Raji (cell line): ENCODE measurements around the gene PTPRM.

ENCODE experiments used
- POLR2A ChIP-seq: IDR thresholded peaks from 2 replicates; pipeline ENCODE4 v1.6.1; 2011; ENCODE audit warnings: low read depth, low read length, control low read depth; ENCODE audit not compliant: insufficient read depth

PTPRM gene

DNA sequence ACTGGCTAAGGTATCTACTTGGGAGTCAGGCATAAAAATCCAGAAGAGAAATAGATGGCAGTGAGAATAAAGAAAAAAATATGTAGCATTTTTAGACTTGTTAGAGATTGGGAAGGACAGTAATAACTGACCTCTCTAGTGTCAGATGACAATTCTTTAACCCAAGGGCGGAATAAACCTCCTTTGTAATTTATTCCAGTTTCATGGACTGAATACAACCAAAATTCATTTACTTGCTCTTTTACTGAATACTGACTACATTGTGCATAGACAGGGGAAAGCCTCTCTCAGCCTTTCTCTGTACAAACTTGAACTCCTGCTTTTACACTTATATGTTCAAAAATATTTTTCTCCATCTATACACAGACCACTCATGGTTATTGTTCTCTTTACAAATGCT lies 566.8 kb downstream of the PTPRM start:
- no peak for TF ChIP-seq POLR2A

DNA sequence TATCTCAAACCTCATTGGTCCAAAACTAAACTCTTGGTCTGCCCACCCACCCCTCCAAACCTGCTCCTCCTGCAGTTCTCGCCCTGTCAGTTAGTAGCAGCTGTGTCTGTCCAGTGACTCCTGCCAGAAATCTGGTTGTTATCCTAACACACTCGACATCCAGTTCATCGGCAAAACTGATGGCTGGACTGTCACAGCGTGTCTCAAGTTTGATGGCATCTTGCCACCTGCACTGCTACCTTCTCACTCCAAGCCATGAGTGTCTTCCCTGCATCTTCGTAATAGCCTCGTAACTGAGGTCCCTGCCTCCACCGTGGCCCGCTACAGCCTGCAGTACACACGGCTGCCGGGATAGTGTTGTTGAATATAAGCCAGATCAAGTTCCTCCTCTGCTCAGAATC lies 572.0 kb downstream of the PTPRM start:
- no peak for TF ChIP-seq POLR2A

GRCh38 chr18:8139891-8140406 lies 572.8 kb downstream of the PTPRM start:
- no peak for TF ChIP-seq POLR2A

DNA sequence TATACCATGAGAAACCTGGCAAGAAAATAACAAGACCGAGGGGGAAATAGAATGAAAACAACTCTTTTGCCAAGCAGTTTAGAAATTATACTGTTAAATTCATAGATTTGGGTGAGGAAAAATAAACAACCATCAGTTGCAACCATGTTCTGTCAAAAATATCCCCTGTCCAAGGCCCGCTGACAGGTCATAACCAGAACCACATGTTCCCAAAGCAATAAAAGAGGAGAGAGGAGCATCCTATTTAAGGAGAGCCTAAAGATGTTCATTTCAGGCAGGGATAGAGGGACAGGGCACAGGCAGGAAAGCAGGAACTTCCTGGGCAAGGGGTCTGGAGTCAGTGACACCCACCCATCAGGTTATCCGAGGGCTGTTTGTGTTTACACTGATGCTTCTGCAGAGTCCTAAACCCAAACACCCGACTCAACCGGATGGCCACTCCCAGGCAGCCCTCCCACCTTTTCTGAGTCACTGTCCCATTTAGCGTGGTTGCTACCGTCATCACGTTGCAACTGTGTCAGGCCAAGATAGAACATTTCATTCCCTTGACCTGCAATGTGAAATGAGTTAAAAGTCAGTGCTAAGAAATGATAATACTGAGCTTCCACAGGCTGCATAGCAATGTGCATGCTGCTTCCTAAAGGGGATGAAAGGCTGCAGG lies 573.9 kb downstream of the PTPRM start:
- no peak for TF ChIP-seq POLR2A

- TF ChIP-seq POLR2A = no peak
Observed at GRCh38 chr18:8142131-8142711, 575.1 kb downstream of the PTPRM start.

DNA sequence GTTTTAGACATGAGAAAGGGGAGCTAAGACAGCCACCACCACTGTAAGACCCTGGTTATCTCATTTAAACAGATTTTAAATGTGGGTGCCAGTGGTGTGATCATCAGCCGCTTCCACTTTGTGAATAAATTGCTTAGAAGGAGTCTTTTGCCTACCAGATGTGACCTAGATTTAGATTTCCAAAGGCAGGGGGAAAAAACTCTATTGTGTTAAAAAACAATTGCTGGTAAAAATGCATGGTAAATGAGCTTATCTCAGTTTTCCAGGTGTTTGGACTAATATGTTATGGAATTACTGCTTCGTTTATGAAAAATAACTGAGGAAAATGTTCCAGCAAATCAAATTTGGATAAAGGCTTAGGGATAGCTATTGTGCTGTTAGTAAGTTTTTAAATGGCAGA lies 575.8 kb downstream of the PTPRM start:
- no peak for TF ChIP-seq POLR2A

- TF ChIP-seq POLR2A = no peak
Observed at GRCh38 chr18:8151181-8151580, 584.1 kb downstream of the PTPRM start.

GRCh38 chr18:8153887-8154583 lies 586.9 kb downstream of the PTPRM start:
- no peak for TF ChIP-seq POLR2A

DNA sequence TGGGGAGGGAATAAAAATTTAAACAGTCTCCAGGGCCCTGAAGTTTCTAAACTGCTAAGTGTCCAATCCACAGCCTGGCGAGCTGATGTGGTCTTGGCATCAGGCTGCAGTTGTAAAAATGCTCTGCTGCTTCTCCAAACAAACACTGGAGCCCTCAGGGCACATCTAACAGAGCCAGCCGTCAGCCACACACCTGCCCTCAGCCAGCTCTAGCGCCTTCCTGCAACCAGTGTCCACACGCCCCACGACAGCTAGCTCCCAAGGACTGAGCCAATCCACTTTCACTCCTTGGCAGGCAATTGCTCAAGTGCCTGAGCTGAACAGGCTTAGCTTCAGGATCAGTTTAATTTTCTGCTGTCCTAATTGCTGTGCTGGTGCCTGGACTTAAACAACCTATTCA lies 595.7 kb downstream of the PTPRM start:
- no peak for TF ChIP-seq POLR2A

GRCh38 chr18:8163286-8163959 lies 596.3 kb downstream of the PTPRM start:
- TF ChIP-seq POLR2A = no peak

DNA sequence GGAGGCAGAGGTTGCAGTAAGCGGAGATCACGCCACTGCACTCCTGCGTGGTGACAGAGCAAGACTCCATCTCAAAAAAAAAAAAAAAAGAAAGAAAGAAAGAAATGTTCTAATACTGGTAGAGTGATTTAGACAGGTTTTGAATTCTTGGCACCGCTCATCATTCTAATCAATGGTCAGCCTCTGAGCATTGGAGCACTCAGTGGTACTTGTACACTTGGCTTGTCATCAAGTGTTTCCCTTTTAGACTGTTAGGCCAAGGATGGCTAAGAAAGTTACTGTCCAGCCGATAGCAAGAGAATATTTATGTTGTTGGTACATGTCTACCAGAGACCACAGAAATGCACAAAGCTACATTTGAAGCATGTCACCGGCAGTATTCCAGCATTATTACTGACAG lies 598.0 kb downstream of the PTPRM start:
- TF ChIP-seq POLR2A = no peak

DNA sequence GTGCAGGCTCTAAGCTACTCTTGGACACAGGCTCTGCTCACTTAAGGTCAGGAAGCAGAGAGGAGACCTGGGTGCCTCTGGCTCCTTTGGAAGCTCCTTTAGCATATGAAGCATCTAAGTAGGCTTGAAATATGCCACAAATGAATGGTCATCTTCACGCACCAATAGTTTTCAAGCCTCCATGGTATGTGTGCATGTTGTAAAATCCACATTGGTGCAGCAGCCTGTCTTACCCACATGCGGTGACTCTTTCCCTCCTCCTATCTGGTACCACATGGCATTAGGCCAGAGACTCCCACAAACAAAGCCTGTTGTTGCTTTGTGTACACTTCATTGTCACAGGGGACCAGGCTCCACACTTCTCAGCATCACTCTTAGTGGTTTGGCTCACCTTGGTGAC lies 599.9 kb downstream of the PTPRM start:
- no peak for TF ChIP-seq POLR2A

GRCh38 chr18:8167673-8168072 lies 600.6 kb downstream of the PTPRM start:
- no peak for TF ChIP-seq POLR2A

- TF ChIP-seq POLR2A = no peak
Observed at GRCh38 chr18:8169722-8170121, 602.6 kb downstream of the PTPRM start.

DNA sequence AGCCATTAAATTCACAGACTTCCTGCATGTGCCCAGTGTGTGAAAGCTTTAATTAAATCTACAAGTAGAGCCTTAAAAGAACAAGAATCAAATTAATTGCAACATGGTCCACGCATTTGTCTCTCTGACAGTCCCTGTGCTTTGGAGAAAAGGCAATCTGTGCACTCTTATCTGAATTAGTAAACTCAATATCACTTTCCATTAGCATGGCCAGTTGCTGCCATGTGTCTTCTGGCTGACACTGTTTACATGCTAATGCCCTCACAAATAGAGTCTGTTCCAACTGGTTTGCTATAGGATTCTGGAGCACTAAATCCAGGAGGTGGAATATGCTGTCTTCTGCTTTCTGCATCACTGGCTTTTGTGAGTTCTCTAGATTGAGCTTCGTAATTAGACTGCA lies 607.7 kb downstream of the PTPRM start:
- no peak for TF ChIP-seq POLR2A
